NCI-H226 (cell line): Measurements from ENCODE around the gene CD2.
"Not testable (repeated sequence)": the region's sequence is repeated elsewhere in the genome, so short reads cannot be mapped to it uniquely, and the experiment has no call there.

Source experiments
- DNase-seq: peaks from one replicate; pipeline ENCODE4 v3.0.0-alpha.2; 2015

Gene CD2

DNA sequence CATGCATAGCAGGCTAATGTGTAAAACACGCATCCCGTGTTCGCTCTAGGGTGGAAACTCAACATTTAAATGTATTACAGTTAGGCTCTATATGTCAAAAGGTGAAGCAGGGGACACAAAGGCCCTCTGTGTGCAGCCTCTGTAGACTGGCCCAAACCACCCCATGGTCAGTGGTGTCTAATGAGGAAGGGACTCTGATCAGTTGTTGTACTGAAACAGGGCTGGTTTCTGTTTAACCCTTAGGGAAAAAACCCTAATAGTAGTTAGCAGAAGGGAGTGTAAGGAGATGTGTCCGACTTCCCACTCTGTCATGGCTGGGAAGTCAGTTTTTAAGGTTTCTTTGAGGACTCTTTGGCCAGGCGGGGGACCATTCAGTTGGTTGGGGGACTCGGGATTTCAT, 21.5 kb upstream of the CD2 start:
- DNase-seq, result no peak

DNA sequence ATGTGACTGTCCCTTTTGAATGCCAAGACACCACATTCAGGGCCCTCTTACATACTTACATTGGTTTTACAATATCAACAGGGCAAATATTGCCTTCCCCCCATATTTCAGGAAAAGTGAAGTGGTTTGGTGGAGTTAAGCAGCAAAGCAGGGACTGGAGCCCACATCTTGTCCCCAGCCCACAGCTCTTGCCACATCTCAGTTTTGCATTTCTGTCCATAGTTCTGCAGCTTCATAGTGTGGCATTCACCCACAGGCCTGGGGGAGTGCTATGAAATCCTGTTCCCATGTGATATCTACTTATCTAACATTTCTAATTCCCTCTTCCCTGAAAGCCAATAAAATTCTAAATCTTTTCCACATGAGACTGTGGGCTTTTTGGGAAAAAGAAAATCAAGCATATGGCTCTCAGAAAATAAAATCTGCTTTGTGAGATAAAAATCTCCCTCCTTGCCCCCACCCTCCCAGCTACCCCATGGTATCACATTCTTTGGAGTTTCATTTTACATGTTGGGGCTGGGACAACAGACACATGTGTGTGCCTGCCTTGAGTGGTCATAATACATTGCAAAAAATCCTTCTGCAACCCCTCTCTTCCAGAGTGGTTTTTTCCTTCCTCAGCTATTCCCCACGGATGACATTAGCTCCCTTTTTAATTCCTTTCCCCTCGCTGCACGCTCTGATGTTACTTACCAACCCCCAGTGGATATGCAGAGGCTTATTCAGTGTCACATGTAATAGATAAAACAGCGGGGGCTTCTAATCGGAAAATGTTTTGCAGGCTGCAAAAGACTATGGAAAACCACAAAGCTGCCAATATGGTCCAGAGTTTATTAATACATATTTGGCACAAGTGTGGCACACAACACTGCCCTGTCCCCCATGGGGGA, 20.5 kb upstream of the CD2 start:
- no peak for DNase-seq

DNA sequence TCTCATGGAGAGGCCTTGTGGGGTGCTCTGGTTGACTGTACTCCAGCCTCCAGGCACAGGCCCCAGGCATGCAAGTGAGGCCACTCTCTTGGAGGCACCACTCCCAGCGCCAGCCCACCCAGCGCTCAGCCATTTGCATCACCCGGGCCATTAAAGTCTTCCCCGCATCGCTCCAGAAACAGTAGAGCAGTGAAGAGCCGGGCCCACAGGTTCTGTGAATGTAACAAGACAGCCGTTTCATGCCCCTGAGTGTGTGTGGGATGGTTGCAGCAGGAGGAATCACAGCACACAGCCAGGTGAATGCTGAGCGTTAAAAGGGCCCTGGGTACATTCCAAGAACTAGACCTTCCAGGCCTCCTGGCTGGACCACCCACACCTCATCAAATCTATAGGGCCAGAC, 19.0 kb upstream of the CD2 start:
- no peak for DNase-seq

DNA sequence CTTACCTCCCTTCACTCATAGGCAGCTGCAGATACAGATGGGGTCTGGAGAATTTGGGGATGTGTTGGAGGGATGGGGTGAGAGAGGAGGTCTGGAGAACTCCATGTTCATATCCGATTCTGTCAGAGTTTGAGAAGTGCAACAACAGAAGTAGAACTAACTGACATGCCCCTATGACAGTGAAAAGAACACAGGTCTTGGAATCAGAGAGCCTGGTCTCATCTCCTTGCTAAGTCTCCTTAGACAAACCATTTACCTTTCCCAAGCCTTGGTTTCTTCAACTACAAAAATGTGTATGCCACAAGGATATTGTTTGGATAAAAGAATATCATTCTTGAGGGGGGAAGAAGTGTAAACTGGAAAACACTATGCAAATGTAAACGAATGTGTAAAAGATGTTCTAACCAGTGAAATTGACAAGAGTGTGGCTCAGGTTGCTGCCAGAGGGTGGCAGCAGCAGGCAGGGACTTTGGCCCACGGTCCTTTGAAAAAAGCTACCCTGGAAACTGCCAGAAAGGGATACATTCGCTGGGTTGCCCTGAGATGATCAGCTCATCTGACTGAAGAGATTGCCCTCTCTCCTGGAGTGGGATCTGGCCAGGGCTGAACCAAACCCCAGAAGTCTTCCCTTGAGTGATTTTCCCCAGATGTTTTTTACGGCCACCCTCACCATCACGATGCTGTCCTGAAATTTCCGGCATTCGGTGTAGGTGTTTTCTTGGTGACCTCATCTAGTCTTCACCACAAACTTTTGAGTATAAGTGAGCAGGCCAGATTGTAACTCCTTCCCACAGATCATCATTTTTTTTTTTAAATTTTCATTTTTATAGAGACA, 17.0 kb upstream of the CD2 start:
- DNase-seq, result peak; percentile 5

DNA sequence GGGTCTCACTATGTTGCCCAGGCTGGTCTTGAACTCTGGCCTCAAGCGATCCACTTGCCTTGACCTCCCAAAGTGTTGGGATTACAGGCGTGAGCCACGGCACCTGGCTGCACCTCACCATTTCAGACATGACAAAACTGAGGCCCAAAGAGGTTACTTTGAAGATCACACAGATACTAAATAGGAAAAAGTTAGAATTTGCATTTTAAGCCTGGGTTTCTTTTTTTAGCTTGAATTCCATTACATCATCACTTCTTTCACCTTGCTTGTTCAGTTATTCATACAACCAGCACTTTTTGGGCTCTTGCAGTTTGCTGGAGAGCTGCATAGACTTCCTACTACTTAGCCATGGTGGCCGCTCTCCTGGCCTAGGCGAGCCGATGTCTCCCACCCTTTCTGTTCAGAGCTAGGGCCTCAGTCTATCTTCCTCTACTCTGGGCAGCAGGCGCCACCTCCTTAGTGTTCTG, 16.3 kb upstream of the CD2 start:
- no peak for DNase-seq

DNA sequence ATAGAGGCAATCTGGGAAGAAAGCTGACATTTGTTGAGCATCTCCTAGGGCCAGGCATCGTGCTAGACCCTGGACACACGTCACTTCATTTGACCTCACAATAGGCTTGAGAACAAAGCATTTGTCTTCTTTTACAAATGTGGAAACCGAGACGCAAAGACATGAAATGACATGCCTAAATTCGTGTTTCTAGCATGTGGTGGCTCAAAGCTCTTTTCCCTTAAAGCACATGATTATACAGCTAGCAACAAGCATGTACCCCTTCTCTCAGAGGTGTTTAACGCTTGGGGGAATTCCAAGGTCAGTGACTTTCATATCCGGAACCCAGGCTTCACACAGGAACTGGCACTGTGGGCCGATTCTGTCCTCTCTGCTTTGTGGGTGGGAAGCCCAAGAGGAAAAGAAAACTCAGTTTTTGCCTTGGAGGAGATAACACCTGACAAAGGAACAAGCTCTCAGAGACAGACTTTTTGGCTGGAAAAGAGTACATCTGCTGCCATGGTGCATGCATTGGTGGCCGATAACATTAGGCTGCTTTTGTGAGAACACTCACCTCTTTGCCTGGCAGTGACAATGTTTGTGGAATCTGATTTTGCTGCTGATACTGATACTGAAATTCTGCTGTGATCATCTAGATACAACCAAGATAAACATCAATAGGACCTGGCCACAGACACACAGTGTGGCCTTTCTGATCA, 15.4 kb upstream of the CD2 start:
- no peak for DNase-seq

DNA sequence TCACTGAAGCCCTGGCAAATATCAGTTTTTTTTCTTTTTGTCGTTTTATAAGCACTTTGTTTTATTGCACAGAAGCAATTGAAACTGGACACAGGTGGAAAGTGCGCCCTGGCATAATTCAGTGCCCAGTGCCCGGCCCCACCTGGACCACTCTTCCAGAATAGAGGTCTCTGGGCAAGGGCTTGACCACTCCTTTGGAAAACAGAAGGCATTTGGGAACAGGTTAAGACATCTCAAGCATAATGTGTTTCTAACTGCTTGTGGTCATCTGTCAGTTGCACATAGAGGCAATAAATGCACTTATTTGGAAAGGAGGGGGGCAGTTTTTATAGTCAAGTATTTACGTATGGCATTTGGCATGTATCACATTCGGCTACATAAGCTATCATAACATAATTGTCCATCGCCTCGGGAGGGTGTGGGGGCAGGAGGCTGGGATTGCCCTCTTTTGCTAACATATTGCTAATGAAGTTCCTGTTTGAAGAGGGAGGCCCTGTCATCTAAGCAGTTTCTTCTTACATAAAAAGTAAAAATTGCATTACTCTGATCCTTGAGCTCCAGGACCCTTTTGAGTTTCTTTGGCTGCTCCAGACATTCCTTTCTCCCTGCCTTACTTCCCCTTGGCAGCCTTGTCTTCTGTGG, 14.7 kb upstream of the CD2 start:
- DNase-seq, result no peak

DNA sequence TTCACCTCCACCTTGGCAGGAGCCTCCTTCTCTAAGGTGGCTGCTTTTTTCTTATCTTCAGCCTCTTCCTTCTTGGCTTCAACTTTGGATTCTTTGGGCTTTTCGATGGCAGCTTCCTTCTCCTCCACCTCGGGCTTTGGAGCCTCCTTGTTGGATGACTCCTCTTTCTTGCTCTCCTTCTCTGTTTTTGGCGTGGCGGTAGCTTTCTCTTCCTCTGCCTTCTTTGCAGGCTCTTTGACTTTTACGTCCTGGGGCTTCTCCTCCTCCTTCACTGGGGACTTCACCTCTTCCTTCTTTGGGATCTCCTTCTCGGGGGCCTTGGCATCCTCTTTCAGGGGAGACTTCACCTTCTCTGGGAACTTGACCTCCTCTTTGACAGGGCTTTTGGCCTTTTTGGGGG, 13.9 kb upstream of the CD2 start:
- DNase-seq, result no peak

DNA sequence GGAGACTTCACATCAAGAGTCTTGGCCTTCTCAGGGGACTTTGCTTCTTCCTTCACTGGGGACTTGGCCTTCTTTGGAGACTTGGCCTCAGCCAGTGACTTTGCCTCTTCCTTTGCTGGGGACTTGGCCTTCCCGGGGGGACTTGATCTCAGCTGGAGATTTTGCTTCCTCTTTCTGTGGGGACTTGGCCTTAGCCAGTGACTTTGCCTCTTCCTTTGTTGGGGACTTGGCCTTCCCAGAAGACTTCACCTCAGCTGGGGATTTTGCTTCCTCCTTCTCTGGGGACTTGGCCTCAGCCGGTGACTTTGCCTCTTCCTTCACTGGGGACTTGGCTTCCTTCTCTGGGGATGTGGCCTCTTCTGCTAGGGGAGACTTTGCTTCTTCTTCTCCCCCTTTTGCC, 13.5 kb upstream of the CD2 start:
- no peak for DNase-seq

DNA sequence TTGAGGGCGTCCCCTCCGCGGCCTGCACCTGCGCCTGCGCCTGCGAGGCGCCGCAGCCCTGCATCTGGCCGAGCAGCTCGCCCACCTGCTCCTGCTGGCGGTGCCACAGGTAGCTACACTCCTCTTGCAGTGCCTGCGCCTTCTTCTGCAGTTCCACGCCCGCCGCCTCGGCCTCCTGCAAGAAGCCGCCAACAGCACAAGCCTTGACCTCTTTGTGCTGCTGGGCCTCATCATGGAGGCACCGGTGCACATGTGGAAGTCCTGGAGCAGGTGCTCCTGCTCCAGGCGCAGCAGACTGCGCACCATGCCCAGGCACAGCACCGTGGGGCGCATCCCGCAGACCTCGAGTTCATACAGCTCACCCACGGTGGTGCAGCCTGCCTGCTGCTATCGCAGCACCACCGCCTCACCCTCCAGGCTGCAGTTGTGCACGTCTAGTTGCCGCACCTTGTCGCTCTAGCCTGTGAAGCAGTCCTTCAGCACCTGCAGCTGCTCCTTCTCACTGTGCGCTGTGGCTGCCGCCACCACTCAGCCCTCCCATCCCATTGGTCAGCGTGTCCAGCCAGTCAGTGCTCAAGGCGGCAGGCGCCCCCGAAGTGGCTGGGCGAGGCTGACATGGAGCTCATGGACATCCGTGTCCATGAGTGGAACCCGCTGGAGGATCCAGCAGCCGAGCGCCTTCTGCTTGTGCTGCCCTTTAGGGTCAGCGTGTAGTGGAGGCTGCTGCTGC, 12.2 kb upstream of the CD2 start:
- no peak for DNase-seq

DNA sequence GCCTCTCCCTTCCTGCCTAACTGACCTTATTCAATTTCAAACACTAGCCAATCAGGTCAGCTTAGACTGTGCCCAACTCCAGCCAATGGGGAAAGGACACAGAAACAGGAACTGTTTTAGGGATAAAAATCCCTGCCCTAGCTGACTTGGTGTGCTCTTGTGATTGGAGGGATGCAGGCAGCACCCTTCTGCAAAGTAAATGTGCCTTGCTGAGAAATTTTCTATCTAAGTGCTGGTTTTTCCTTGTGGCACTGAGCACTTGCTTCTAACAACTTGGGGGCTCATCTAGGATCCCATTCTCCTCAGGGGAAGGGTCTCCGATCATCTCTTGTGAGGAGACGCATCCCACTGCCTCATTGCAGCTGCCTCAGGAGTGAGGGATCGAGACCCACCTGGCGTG, 10.7 kb upstream of the CD2 start:
- no peak for DNase-seq

DNA sequence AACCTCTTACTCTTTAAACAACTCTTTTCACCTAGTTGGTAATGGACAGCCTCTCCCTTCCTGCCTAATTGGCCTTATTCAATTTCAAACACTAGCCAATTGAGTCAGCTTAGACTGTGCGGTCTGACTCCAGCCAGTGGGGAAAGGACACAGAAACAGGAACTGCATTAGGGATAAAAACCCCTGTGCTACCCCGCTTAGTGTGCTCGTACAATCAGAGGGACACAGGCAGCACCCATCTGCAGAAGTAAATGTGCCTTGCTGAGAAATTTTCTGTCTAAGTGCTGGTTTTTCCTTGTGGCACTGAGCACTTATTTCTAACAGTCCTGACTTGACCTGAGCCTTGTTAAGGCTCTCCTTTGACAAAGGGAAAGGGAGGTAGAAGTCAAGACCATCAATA, 6.0 kb upstream of the CD2 start:
- DNase-seq, result no peak

DNA sequence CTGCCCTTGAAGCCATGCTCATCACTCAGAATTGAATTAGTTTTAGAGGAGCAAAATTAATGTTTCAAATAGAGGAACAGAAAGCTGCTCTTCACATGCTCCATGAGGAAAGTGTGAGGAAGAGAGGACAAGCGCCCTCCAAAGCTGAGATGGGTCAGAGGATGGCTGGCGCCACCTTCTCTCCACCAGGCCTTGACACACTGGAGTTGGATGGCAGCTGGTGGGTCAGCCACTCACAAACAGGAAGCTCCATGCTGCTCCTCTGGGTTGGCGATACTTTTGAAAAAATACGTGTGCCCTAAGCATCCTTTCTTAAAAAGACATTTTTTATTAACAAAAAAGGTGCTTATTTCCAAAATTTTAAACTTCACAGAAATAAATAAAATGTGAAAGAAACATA, 3.1 kb upstream of the CD2 start:
- DNase-seq, result no peak

DNA sequence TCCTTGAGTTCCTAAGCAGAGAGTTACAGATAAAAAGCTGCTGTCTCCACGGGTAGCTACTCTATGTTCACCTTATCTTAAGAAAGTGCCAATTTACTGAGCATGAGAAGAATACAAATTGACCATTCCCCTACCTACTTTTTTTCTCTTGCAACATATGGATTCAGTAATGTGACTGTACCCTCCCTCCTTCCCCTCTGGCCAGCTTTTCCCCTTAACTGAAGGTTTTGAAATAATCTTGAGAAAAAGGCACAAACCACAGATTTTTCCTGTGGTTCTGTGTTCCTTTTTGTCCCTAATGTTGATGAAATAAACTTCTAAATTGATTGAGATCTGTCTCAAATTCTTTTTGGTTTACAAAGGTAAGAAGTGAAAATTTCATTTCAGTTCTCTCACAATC, 2.6 kb upstream of the CD2 start:
- no peak for DNase-seq

DNA sequence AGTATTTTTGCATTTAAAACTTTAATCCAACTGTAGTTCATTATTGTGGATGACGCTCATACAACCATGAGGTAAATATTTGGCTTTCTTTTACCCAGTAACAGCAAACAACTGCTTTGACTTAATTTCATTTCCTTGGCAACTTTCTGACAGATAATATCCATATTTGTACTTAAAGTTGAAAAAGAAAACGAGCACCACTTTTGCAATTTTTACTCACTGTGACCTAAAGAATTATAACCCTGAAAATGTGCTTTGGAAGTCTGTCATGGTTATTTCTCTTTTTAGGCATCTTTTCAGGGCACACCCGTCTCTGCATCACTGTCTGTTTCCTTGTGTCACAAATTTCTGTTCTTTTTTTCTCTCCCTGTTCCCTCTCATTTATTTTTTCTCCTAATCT, 918 bp upstream of the CD2 start:
- no peak for DNase-seq

DNA sequence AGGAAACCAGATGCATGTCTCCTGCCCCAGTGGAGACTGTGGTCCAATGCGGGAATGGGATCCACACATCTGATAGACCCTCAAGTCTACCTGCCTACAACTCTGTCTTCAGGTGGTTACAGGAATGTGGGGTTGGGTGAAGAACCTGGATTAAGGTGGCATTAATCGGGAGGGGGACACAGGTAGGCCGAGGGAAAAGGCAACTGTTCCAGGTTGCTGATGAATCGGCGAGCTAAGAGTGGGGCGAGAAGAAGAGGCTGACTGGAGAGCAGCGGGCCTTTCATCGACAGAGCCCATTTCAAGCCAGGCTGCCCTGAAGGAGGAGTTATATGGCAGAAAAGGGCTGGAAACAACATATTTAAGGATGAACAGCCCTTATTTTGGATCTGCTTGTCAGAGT, 836 bp downstream of the CD2 start:
- no peak for DNase-seq

DNA sequence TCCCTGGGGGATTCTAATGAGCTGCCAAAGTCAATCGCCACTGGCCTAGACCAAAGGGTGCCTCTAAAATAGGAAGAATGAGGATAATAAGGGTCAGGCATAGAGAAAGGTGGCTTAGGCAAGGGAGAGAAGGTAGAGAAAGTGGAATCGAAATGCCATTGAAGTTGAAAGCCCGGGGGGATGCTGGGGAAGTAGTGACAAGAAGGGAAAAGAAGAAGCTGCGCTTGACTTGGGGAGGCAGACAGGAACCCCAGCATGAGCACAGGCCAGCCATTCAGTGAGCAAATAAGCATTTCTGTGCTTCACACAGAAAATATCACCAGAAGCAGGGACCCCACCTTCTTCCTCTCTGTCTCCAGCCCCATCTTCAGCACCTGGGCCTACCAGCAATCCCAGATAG, 1.5 kb downstream of the CD2 start:
- DNase-seq, result no peak

DNA sequence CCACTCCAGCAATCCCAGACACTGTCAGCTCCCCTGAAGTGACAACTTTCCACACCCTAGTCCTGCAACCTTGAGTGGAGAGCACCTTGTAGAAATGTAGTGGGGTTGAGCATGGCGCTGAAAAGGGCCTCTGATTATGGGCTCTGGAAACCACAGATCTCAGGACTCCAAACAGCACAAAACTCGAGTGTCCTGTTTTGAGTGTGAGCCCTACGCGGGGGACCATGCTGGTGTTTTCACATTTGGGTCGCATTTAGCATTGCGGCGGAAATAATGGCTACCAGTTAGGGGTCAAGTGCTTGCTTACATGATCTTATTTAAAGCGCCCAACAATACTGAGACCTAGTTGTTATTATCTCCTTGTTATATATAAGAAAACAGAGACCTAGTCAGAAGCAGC, 1.9 kb downstream of the CD2 start:
- not testable (repeated sequence) for DNase-seq

DNA sequence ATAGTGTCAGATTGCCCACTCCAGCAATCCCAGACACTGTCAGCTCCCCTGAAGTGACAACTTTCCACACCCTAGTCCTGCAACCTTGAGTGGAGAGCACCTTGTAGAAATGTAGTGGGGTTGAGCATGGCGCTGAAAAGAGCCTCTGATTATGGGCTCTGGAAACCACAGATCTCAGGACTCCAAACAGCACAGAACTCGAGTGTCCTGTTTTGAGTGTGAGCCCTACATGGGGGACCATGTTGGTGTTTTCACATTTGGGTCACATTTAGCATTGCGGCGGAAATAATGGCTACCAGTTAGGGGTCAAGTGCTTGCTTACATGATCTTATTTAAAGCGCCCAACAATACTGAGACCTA, 4.2 kb downstream of the CD2 start:
- DNase-seq, result not testable (repeated sequence)

DNA sequence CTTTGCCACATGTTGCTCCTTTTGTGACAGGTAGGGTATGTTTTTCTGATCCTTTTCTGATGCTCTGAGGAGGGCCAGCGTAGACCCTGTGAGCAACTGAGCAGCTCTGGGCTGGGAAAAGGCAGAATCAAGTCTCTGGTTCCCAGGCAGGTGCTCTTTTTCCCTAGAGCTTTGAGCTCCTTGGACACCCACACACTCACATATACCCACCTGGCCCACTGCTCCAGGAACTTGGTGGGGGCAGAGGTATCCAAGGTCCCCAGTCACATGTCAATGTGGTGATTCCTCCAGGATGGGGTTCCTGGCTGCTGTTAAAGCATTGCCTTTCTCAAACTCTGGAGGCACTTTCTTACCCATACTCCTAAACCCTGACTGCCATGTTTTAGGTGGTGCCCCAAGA, 5.4 kb downstream of the CD2 start:
- DNase-seq, result no peak

DNA sequence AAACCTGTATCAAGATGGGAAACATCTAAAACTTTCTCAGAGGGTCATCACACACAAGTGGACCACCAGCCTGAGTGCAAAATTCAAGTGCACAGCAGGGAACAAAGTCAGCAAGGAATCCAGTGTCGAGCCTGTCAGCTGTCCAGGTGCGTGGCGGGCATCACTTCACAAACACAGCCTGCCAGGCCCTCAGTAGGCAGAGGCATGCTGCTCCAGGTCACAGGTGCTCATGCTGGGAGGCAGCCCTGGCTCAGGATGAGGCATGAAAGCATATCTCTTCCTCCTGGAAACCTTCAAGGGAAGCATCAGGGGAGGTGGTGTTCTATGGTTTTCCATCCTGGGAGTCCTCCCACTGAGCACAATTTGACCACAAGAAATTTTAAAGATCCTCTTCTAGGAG, 6.3 kb downstream of the CD2 start:
- no peak for DNase-seq

DNA sequence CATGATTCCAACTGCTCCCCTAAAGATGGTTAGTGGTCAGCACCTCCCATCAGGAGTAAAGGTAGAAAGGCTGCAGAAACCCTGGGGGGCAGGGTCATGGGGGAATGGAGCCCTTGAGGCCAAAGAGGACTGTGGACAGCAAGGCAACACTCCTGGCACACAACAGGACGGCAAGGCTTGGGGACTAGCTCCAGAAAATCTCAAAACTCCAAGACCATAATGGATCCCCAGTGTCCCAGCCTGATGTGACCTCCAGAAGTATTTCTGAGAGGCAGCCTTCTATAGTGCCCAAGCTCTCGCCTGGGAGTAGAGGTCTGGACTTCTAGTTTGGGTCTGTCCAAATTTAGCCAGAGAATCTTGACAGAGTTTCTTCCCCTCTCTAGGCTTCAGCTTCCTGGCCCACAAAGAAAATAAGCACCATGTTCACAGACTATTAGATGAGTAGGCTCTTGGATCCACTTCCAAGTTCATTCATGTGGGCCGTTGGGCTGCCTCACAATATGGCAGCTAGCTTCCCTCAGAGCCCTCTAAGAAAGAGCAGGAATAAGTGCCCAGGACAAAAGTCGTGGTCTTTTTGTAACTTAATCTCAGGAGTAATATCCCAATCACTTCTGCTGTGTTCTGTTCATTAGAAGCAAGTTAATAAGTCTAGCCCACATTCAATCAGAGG, 6.9 kb downstream of the CD2 start:
- DNase-seq, result no peak
